HG02678 (cell line): ENCODE data around the gene PMPCA.

Experiments
- ATAC-seq: cut with Tn5 transposase; IDR thresholded peaks from one replicate; pipeline ENCODE4 v1.9.1; 2021; ENCODE audit warnings: mild to moderate bottlenecking, moderate library complexity; ENCODE audit not compliant: unreplicated experiment

PMPCA gene

GRCh38 chr9:136453326-136453725 is 42.9 kb downstream of the PMPCA start:
- no peak for ATAC-seq

GRCh38 chr9:136454026-136454796 is 43.8 kb downstream of the PMPCA start:
- ATAC-seq, result no peak

GRCh38 chr9:136455043-136456002 is 44.9 kb downstream of the PMPCA start:
- no peak for ATAC-seq

- no peak for ATAC-seq
Observed at GRCh38 chr9:136456258-136456657, 45.8 kb downstream of the PMPCA start.

- ATAC-seq, result no peak
Observed at GRCh38 chr9:136457326-136457725, 46.9 kb downstream of the PMPCA start.

- no peak for ATAC-seq
Observed at GRCh38 chr9:136459425-136459824, 49.0 kb downstream of the PMPCA start.

- no peak for ATAC-seq
Observed at GRCh38 chr9:136460772-136461325, 50.4 kb downstream of the PMPCA start.

- ATAC-seq, result no peak
Observed at GRCh38 chr9:136462664-136463063, 52.2 kb downstream of the PMPCA start.

GRCh38 chr9:136463578-136463977 is 53.1 kb downstream of the PMPCA start:
- no peak for ATAC-seq

- ATAC-seq, result no peak
Observed at GRCh38 chr9:136464241-136464640, 53.8 kb downstream of the PMPCA start.

- no peak for ATAC-seq
Observed at GRCh38 chr9:136465500-136466154, 55.2 kb downstream of the PMPCA start.

- ATAC-seq, result no peak
Observed at GRCh38 chr9:136466155-136466541, 55.7 kb downstream of the PMPCA start.

GRCh38 chr9:136467766-136468165 is 57.3 kb downstream of the PMPCA start:
- no peak for ATAC-seq

GRCh38 chr9:136470356-136470755 is 59.9 kb downstream of the PMPCA start:
- ATAC-seq, result no peak

GRCh38 chr9:136470792-136471469 is 60.5 kb downstream of the PMPCA start:
- ATAC-seq, result no peak

- no peak for ATAC-seq
Observed at GRCh38 chr9:136471802-136472487, 61.5 kb downstream of the PMPCA start.

GRCh38 chr9:136472640-136473353 is 62.3 kb downstream of the PMPCA start:
- no peak for ATAC-seq

GRCh38 chr9:136473354-136473721 is 62.9 kb downstream of the PMPCA start:
- ATAC-seq, result no peak
